Osteoblast (primary cell): ENCODE results near the gene TST. TPM values are rescaled to one million over a fixed set of nuclear protein-coding genes. Genes with fewer than 3 reads are reported as not detected.
"Not testable (repeated sequence)": the region's sequence is repeated elsewhere in the genome, so short reads cannot be mapped to it uniquely, and the experiment has no call there.

Source experiments
- DNase-seq: peaks from one replicate; pipeline ENCODE4 v3.0.0; 2011; ENCODE audit warnings: low spot score, mixed read lengths; ENCODE audit not compliant: insufficient read length; ENCODE audit errors: missing footprints
- H2AFZ ChIP-seq: 2 replicates; pipeline ENCODE4 v1.6.0; 2011; ENCODE audit warnings: mild to moderate bottlenecking, low read length
- H3K27ac ChIP-seq: 2 replicates; pipeline ENCODE4 v1.5.1; 2011; ENCODE audit warnings: mild to moderate bottlenecking, low read depth, low read length, moderate library complexity
- H3K27me3 ChIP-seq: 2 replicates; pipeline ENCODE4 v1.6.0; 2012; ENCODE audit warnings: mild to moderate bottlenecking, control low read depth, inconsistent platforms, low read length, moderate library complexity; ENCODE audit not compliant: insufficient read depth
- H3K36me3 ChIP-seq: 2 replicates; pipeline ENCODE4 v1.5.1; 2011; ENCODE audit warnings: mild to moderate bottlenecking, low read length, control low read depth, moderate library complexity; ENCODE audit not compliant: insufficient read depth
- H3K4me1 ChIP-seq: 2 replicates; pipeline ENCODE4 v1.5.1; 2011; ENCODE audit warnings: mild to moderate bottlenecking, low read length, control low read depth, moderate library complexity; ENCODE audit not compliant: insufficient read depth
- H3K4me2 ChIP-seq: 2 replicates; pipeline ENCODE4 v1.6.0; 2011; ENCODE audit warnings: mild to moderate bottlenecking, low read length; ENCODE audit not compliant: insufficient read depth
- H3K4me3 ChIP-seq: fragments of 200-600 bp; sonication (generic); 3 replicates; pipeline ENCODE4 v1.5.1; 2012; ENCODE audit warnings: mild to moderate bottlenecking, low read length, inconsistent platforms; ENCODE audit not compliant: insufficient read depth
- H3K79me2 ChIP-seq: 2 replicates; pipeline ENCODE4 v1.6.0; 2012; ENCODE audit warnings: mild to moderate bottlenecking, low read length, control low read depth, inconsistent platforms; ENCODE audit not compliant: insufficient read depth
- H3K9me3 ChIP-seq: 2 replicates; pipeline ENCODE4 v1.5.1; 2011; ENCODE audit warnings: low read depth, low read length, control low read depth
- H4K20me1 ChIP-seq: 2 replicates; pipeline ENCODE4 v1.6.0; 2012; ENCODE audit warnings: mild to moderate bottlenecking, low read length, control low read depth; ENCODE audit not compliant: insufficient read depth
- CTCF ChIP-seq: IDR thresholded peaks from 2 replicates; pipeline ENCODE4 v1.5.1; 2011; ENCODE audit warnings: mild to moderate bottlenecking, low read depth, low read length, moderate library complexity; ENCODE audit errors: extremely low read depth
- total RNA-seq: library from RNA; depleted of rRNA; stranded (reverse); fragments of >200 nt; gene quantifications from 2 replicates; pipeline ENCODE4 v1.2.3, GENCODE V29; 2012

TST gene
- total RNA-seq, 1 donor: 63.3 TPM

- H3K4me1 ChIP-seq: peaks cover 2% of the 10 kb centered on the region
- H4K20me1 ChIP-seq: no peaks in the 10 kb centered on the region
- no peak for TF ChIP-seq CTCF
- no peak overlapping the region for H3K27ac ChIP-seq
- no peak for DNase-seq
- peaks cover 17% of the 10 kb centered on the region for H3K27me3 ChIP-seq
- H2AFZ ChIP-seq: no peak overlapping the region
- H3K79me2 ChIP-seq: no peaks in the 10 kb centered on the region
- no peak overlapping the region for H3K4me3 ChIP-seq
- H3K4me2 ChIP-seq: no peak overlapping the region
- no peaks in the 10 kb centered on the region for H3K36me3 ChIP-seq
- no peaks in the 10 kb centered on the region for H3K9me3 ChIP-seq
Observed at GRCh38 chr22:36997746-36998145, 21.5 kb downstream of the TST start.

GRCh38 chr22:36991206-36991605 lies 28.0 kb downstream of the TST start:
- Histone ChIP-seq H3K4me2 (no peak overlapping the region), H3K27me3 (peaks cover 22% of the 10 kb centered on the region), H2AFZ (no peak overlapping the region), H3K4me1 (no peaks in the 10 kb centered on the region), H3K27ac (no peak overlapping the region), H4K20me1 (no peaks in the 10 kb centered on the region), H3K79me2 (no peaks in the 10 kb centered on the region), H3K4me3 (no peak overlapping the region), H3K9me3 (peaks cover 2% of the 10 kb centered on the region), H3K36me3 (no peaks in the 10 kb centered on the region)
- TF ChIP-seq CTCF: no peak
- DNase-seq: no peak

- Histone ChIP-seq H3K36me3 (no peaks in the 10 kb centered on the region), H4K20me1 (no peaks in the 10 kb centered on the region), H3K79me2 (no peaks in the 10 kb centered on the region), H3K27ac (no peak overlapping the region), H3K4me3 (no peak overlapping the region), H3K27me3 (peaks cover 22% of the 10 kb centered on the region), H3K4me2 (no peak overlapping the region), H3K9me3 (peaks cover 5% of the 10 kb centered on the region), H2AFZ (no peak overlapping the region), H3K4me1 (no peaks in the 10 kb centered on the region)
- no peak for DNase-seq
- no peak for TF ChIP-seq CTCF
Observed at GRCh38 chr22:36990457-36990856, 28.8 kb downstream of the TST start.

GRCh38 chr22:36989012-36989411 lies 30.2 kb downstream of the TST start:
- not testable (repeated sequence) for H3K79me2 ChIP-seq, H3K4me3 ChIP-seq, H3K36me3 ChIP-seq, H3K9me3 ChIP-seq, H4K20me1 ChIP-seq, DNase-seq, H3K4me1 ChIP-seq, H3K27ac ChIP-seq, H2AFZ ChIP-seq, H3K4me2 ChIP-seq
- peaks cover 22% of the 10 kb centered on the region for H3K27me3 ChIP-seq
